Measurements from ENCODE around the gene ZNF423. TPM values are rescaled to one million over a fixed set of nuclear protein-coding genes. Genes with fewer than 3 reads are reported as not detected.

Gene ZNF423
- total RNA-seq, 1 experiment from 2014 or later = 11.1 TPM

DNA sequence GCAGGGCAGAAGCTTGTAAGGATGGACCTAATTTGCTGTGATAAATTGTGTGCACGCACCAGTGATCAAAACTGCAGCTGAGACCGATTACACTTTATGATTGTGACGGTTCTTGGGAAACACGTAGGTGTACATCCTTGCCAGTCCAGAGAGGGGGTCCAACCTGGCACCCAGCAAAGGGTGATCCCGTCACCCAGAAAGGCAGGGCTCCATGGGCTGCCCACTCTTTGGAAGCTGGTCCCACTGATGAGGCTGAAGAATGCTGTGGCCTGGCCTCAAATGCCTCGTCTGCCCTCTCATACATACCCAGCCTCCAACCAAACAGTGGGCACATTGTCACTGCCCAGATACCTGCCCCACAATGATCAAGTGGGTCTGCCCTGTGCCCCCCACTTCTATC is 350.4 kb downstream of the ZNF423 start:
- no peak overlapping the region for H3K27ac ChIP-seq (ENCODE audit: low read depth, low read length, poor library complexity, severe bottlenecking)
- H3K4me3 ChIP-seq (ENCODE audit: low read depth, low read length, poor library complexity, severe bottlenecking) = no peak overlapping the region
- TF ChIP-seq, protein P1, sequence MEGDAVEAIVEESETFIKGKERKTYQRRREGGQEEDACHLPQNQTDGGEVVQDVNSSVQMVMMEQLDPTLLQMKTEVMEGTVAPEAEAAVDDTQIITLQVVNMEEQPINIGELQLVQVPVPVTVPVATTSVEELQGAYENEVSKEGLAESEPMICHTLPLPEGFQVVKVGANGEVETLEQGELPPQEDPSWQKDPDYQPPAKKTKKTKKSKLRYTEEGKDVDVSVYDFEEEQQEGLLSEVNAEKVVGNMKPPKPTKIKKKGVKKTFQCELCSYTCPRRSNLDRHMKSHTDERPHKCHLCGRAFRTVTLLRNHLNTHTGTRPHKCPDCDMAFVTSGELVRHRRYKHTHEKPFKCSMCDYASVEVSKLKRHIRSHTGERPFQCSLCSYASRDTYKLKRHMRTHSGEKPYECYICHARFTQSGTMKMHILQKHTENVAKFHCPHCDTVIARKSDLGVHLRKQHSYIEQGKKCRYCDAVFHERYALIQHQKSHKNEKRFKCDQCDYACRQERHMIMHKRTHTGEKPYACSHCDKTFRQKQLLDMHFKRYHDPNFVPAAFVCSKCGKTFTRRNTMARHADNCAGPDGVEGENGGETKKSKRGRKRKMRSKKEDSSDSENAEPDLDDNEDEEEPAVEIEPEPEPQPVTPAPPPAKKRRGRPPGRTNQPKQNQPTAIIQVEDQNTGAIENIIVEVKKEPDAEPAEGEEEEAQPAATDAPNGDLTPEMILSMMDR (conservative IDR thresholded peaks at IDR 0.05; ENCODE audit: low read depth, low read length) = no peak
- no peak for TF ChIP-seq EZH2 (IDR thresholded peaks at IDR 0.05; ENCODE audit: borderline replicate concordance, low read depth, low read length, poor library complexity, severe bottlenecking)
- no peaks in the 10 kb centered on the region for H3K9me3 ChIP-seq (ENCODE audit: low read depth, low read length, poor library complexity, severe bottlenecking)
- ChIA-PET POLR2A (ENCODE audit: low non-redundant PET) (no interaction called here), CTCF (no interaction called here)
- H3K36me3 ChIP-seq (ENCODE audit: insufficient read depth, low read length, poor library complexity, severe bottlenecking) = no peaks in the 10 kb centered on the region
- no peaks in the 10 kb centered on the region for H3K27me3 ChIP-seq (replicated peaks; ENCODE audit: insufficient read depth, low read depth, low read length, poor library complexity)
- no peaks in the 10 kb centered on the region for H3K4me1 ChIP-seq (ENCODE audit: insufficient read depth, low read length, poor library complexity, severe bottlenecking)
- no peak for DNase-seq (ENCODE audit: low spot score)
- BruUV-seq (replicated peaks) = no TSS peak
- intact Hi-C loops (cut with micrococcal nuclease; ENCODE audit: unreplicated experiment) = no loop called here

DNA sequence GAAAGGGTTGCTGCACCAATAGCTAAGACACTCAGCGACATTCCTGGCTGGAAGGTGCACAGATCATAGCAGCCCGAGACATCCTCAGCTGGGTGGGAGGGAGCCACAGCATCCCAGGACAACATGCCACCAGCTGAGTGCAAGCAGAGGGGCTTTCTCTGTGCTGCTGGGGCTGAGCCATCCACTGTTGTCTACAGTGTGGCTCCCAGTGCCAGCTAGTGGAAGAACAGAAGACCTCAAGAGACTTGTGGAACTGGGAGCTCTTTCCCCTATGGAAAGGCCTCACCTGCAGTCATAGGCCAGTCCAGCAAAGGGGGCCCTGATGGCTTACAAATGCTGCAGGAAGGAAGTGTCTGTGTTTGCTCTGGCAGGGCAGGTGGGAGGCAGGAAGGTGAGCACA is 351.3 kb downstream of the ZNF423 start:
- ChIA-PET CTCF (interaction anchor here (0.6 kb wide), 1 partner anchor 14 kb away, joined by 5 read pairs; no protein-coding TSS in a partner anchor), POLR2A (ENCODE audit: low non-redundant PET) (no interaction called here)
- Histone ChIP-seq H3K27ac (ENCODE audit: low read depth, low read length, poor library complexity, severe bottlenecking) (no peak overlapping the region), H3K36me3 (ENCODE audit: insufficient read depth, low read length, poor library complexity, severe bottlenecking) (no peaks in the 10 kb centered on the region), H3K4me3 (ENCODE audit: low read depth, low read length, poor library complexity, severe bottlenecking) (no peak overlapping the region), H3K27me3 (replicated peaks; ENCODE audit: insufficient read depth, low read depth, low read length, poor library complexity) (no peaks in the 10 kb centered on the region), H3K4me1 (ENCODE audit: insufficient read depth, low read length, poor library complexity, severe bottlenecking) (no peaks in the 10 kb centered on the region), H3K9me3 (ENCODE audit: low read depth, low read length, poor library complexity, severe bottlenecking) (no peaks in the 10 kb centered on the region)
- no peak for DNase-seq (ENCODE audit: low spot score)
- no peak for TF ChIP-seq EZH2 (IDR thresholded peaks at IDR 0.05; ENCODE audit: borderline replicate concordance, low read depth, low read length, poor library complexity, severe bottlenecking)
- TF ChIP-seq, protein P1 (conservative IDR thresholded peaks at IDR 0.05; ENCODE audit: low read depth, low read length) = no peak
- intact Hi-C loops (cut with micrococcal nuclease; ENCODE audit: unreplicated experiment) = no loop called here
- no TSS peak for BruUV-seq (replicated peaks)

DNA sequence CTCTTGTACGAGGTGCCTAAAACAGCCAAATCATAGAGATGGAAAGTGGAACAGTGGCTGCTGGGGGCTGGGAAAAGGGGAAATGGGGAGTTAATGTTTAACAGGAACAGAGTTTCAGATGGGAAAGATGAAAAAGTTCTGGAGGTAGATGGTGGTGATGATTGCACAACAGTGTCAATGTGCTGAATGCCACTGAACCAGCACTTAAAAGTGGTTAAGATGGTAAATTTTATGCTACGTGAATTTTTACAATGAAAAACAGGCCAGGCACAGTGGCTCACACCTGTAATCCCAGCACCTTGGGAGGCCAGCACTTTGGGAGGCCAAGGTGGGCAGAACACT is 351.9 kb downstream of the ZNF423 start:
- TF ChIP-seq, protein P1 (conservative IDR thresholded peaks at IDR 0.05; ENCODE audit: low read depth, low read length) = no peak
- TF ChIP-seq EZH2 (IDR thresholded peaks at IDR 0.05; ENCODE audit: borderline replicate concordance, low read depth, low read length, poor library complexity, severe bottlenecking) = no peak
- ChIA-PET POLR2A (ENCODE audit: low non-redundant PET) (no interaction called here), CTCF (no interaction called here)
- Histone ChIP-seq H3K27ac (ENCODE audit: low read depth, low read length, poor library complexity, severe bottlenecking) (no peak overlapping the region), H3K9me3 (ENCODE audit: low read depth, low read length, poor library complexity, severe bottlenecking) (no peaks in the 10 kb centered on the region), H3K27me3 (replicated peaks; ENCODE audit: insufficient read depth, low read depth, low read length, poor library complexity) (no peaks in the 10 kb centered on the region), H3K4me3 (ENCODE audit: low read depth, low read length, poor library complexity, severe bottlenecking) (no peak overlapping the region), H3K36me3 (ENCODE audit: insufficient read depth, low read length, poor library complexity, severe bottlenecking) (no peaks in the 10 kb centered on the region), H3K4me1 (ENCODE audit: insufficient read depth, low read length, poor library complexity, severe bottlenecking) (no peaks in the 10 kb centered on the region)
- no peak for DNase-seq (ENCODE audit: low spot score)
- intact Hi-C loops (cut with micrococcal nuclease; ENCODE audit: unreplicated experiment) = no loop called here
- no TSS peak for BruUV-seq (replicated peaks)
